ENCODE results near the gene SERPINA5. TPM values are rescaled to one million over a fixed set of nuclear protein-coding genes. Genes with fewer than 3 reads are reported as not detected.

Gene SERPINA5
- total RNA-seq, 1 experiment from 2014 or later: 3.0 TPM

GRCh38 chr14:94600148-94600545, 18.9 kb downstream of the SERPINA5 start:
- peak overlapping the region; percentile 68 for H3K27ac ChIP-seq (ENCODE audit: low read depth, low read length)
- no peaks in the 10 kb centered on the region for H3K36me3 ChIP-seq (ENCODE audit: control insufficient read depth in 1 of 2, insufficient read depth in 2 of 2, low read length in 2 of 2)
- CTCF ChIA-PET: interaction anchor here (1.0 to 2.1 kb wide), 6 partner anchors 11 to 166 kb away, joined by 3 to 7 read pairs (median 4); partner anchors contain the start of gene SERPINA3
- no TSS peak for BruUV-seq (replicated peaks)
- no peaks in the 10 kb centered on the region for H3K27me3 ChIP-seq (ENCODE audit: insufficient read depth, low read length)
- peak overlapping the region; percentile 68 for H3K4me2 ChIP-seq (ENCODE audit: low read length)
- no peak for ATAC-seq
- no peaks in the 10 kb centered on the region for H3K79me2 ChIP-seq (ENCODE audit: insufficient read depth, low read length)
- peak overlapping the region; percentile 49 for H3K9ac ChIP-seq (ENCODE audit: low read length)
- RAD21 ChIA-PET (ENCODE audit: low non-redundant PET in 1 of 2, low total read pairs in 2 of 2, uncharacterized antibody in 2 of 2, unreplicated experiment in 2 of 2): no interaction called here
- no peak for DNase-seq (ENCODE audit: low read depth, low spot score)
- no peaks in the 10 kb centered on the region for H3K9me3 ChIP-seq (ENCODE audit: control insufficient read depth in 1 of 2, insufficient read depth in 1 of 2, low read depth in 1 of 2, low read length in 2 of 2)
- peaks cover 36 to 55% of the 10 kb centered on the region in 2 experiments for H3K4me1 ChIP-seq (ENCODE audit: control insufficient read depth in 1 of 2, insufficient read depth in 2 of 2, low read length in 2 of 2)
- H2AFZ ChIP-seq (ENCODE audit: low read depth, low read length, poor library complexity, severe bottlenecking): no peak overlapping the region
- H4K20me1 ChIP-seq (ENCODE audit: insufficient read depth): no peaks in the 10 kb centered on the region
- no peak for TF ChIP-seq CBX3 (IDR thresholded peaks at IDR 0.05; ENCODE audit: low read depth)
- no peak for TF ChIP-seq EZH2 (IDR thresholded peaks at IDR 0.05)
- no peak for TF ChIP-seq SRF (IDR thresholded peaks at IDR 0.05; ENCODE audit: low read depth)
- no peak for TF ChIP-seq TCF7L2 (IDR thresholded peaks at IDR 0.05; ENCODE audit: borderline replicate concordance, extremely low read depth, insufficient read depth, insufficient read length)
- no peak for TF ChIP-seq YY1 (IDR thresholded peaks at IDR 0.05; ENCODE audit: extremely low read depth, insufficient replicate concordance, low read depth, low read length)
- TF ChIP-seq POLR2AphosphoS5 (IDR thresholded peaks at IDR 0.05; ENCODE audit: low read depth, low read length): no peak
- TF ChIP-seq SP1 (IDR thresholded peaks at IDR 0.05; ENCODE audit: low read depth): no peak
- TF ChIP-seq MAX (IDR thresholded peaks at IDR 0.05): no peak
- TF ChIP-seq ATF3 (IDR thresholded peaks at IDR 0.05): no peak
- no peak for TF ChIP-seq ZBTB33 (IDR thresholded peaks at IDR 0.05; ENCODE audit: extremely low read depth, insufficient replicate concordance, low read length)
- TF ChIP-seq CEBPB (IDR thresholded peaks at IDR 0.05; ENCODE audit: low read depth): no peak
- TF ChIP-seq JUND (IDR thresholded peaks at IDR 0.05): no peak
- POLR2A ChIA-PET: interaction anchor here (1.2 to 3.3 kb wide), 6 partner anchors 10 to 114 kb away, joined by 3 to 32 read pairs (median 4); partner anchors contain the start of genes SERPINA3 and SERPINA4
- H3K4me3 ChIP-seq (replicated peaks in 1 of 2; ENCODE audit: low read depth in 1 of 2, low read length in 2 of 2): no peak overlapping the region
- intact Hi-C loops (cut with micrococcal nuclease): no loop called here
- H3K9me2 ChIP-seq (ENCODE audit: insufficient read depth): no peaks in the 10 kb centered on the region
